ENCODE data around the gene POLR3H.

The POLR3H gene

DNA sequence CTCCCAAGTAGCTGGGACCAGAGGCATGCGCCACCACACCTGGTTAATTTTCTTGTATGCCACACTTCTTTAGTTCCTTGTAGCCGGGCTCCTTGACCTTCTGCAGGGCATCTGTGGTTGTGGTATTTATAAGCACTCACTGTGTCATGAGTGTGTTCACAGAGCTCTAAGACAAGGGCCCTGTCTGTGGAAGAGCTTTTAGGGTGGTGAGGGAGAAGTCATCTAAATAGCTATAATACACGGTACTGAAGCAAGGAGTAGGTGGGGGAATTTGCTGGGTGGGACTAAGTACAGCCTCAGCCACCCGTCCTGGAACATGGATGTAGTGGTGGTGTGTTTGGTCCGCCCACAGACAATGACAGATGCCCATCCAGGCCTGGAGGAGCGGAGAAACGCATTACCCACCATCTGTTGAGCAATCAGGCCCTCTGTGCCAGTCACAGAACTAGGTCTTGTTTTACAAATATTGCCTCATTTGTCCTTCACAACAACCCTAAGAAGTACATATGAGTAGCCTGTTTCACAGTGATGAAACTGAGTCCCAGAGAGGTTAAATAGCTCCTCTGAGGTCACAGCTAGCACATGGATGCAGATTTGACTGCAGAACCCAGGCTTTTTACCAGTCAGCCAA lies 65.3 kb downstream of the POLR3H start:
- Histone ChIP-seq H3K27ac (no peak overlapping the region), H3K4me3 (IDR thresholded peaks at IDR 0.05; ENCODE audit: insufficient read depth, low read depth, low read length) (no peak overlapping the region), H3K79me2 (ENCODE audit: insufficient read depth, low read depth) (peaks cover 97% of the 10 kb centered on the region), H2AFZ (ENCODE audit: low read depth) (no peak overlapping the region), H4K20me1 (ENCODE audit: insufficient read depth) (peaks cover 11% of the 10 kb centered on the region; the same call in 1 of the 2 replicates), H3K36me3 (ENCODE audit: insufficient read depth) (no peaks in the 10 kb centered on the region), H3K4me1 (ENCODE audit: low read depth, poor library complexity, severe bottlenecking) (peaks cover 22% of the 10 kb centered on the region), H3K27me3 (ENCODE audit: insufficient read depth, low read depth) (no peaks in the 10 kb centered on the region), H3K4me2 (no peak overlapping the region), H3K9ac (no peak overlapping the region)
- TF ChIP-seq, protein P1, sequence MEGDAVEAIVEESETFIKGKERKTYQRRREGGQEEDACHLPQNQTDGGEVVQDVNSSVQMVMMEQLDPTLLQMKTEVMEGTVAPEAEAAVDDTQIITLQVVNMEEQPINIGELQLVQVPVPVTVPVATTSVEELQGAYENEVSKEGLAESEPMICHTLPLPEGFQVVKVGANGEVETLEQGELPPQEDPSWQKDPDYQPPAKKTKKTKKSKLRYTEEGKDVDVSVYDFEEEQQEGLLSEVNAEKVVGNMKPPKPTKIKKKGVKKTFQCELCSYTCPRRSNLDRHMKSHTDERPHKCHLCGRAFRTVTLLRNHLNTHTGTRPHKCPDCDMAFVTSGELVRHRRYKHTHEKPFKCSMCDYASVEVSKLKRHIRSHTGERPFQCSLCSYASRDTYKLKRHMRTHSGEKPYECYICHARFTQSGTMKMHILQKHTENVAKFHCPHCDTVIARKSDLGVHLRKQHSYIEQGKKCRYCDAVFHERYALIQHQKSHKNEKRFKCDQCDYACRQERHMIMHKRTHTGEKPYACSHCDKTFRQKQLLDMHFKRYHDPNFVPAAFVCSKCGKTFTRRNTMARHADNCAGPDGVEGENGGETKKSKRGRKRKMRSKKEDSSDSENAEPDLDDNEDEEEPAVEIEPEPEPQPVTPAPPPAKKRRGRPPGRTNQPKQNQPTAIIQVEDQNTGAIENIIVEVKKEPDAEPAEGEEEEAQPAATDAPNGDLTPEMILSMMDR (conservative IDR thresholded peaks at IDR 0.05; ENCODE audit: low read depth, low read length): no peak

GRCh38 chr22:41478473-41478872 lies 65.8 kb downstream of the POLR3H start:
- Histone ChIP-seq H3K9ac (no peak overlapping the region), H3K27me3 (ENCODE audit: insufficient read depth, low read depth) (no peaks in the 10 kb centered on the region), H2AFZ (ENCODE audit: low read depth) (no peak overlapping the region), H4K20me1 (ENCODE audit: insufficient read depth) (0 out of 2 replicates have a peak, but pooled peaks cover 9% of the 10 kb centered on the region), H3K27ac (no peak overlapping the region), H3K36me3 (ENCODE audit: insufficient read depth) (no peaks in the 10 kb centered on the region), H3K4me3 (IDR thresholded peaks at IDR 0.05; ENCODE audit: insufficient read depth, low read depth, low read length) (no peak overlapping the region), H3K4me2 (no peak overlapping the region), H3K79me2 (ENCODE audit: insufficient read depth, low read depth) (peaks cover 97% of the 10 kb centered on the region), H3K4me1 (ENCODE audit: low read depth, poor library complexity, severe bottlenecking) (peaks cover 20% of the 10 kb centered on the region)
- TF ChIP-seq, protein P1 (conservative IDR thresholded peaks at IDR 0.05; ENCODE audit: low read depth, low read length): no peak

Measured in KMS-11 (cell line).